ENCODE data around the gene CSMD2.
A peak's percentile ranks its signal among the peaks of the same experiment; 100 is the strongest.

DNA sequence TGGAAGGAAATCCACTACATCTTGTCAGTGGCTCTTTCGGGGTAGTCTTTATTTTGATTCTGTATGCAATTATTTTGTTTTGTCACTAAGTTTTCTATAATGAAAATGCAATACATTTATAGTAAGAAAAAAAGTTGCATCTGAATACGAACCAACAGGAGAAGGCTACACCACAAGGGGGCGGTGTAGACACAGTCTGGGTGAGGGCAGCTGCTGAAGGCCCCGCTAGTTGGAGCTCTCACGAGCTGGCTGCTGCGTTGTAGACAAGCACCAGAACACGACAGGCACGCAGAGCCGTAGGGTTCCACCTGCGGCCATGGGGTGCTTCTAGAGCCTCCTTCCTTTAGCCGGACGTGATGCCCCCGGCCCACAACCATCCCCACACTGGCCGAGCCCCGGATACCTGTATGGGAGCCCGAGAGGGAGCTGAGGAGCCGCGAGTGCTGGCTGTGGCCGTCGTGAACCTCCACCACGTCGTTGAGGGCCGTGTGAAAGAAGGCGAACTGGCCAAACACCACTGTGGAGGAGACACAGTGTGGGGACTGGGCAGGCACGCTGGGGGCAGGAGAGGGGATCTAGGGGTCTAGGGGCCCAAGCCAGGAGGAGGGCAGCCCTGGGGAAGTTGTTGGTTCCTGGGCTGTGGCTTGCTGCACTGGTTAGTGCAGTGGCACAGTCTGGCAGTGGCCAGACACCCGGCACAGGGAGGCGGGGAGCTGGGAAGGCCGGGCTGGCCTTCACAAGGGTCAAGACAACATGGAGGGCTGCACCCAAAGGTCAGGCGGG lies 531.8 kb downstream of the CSMD2 start:
- TF ChIP-seq, protein P1, sequence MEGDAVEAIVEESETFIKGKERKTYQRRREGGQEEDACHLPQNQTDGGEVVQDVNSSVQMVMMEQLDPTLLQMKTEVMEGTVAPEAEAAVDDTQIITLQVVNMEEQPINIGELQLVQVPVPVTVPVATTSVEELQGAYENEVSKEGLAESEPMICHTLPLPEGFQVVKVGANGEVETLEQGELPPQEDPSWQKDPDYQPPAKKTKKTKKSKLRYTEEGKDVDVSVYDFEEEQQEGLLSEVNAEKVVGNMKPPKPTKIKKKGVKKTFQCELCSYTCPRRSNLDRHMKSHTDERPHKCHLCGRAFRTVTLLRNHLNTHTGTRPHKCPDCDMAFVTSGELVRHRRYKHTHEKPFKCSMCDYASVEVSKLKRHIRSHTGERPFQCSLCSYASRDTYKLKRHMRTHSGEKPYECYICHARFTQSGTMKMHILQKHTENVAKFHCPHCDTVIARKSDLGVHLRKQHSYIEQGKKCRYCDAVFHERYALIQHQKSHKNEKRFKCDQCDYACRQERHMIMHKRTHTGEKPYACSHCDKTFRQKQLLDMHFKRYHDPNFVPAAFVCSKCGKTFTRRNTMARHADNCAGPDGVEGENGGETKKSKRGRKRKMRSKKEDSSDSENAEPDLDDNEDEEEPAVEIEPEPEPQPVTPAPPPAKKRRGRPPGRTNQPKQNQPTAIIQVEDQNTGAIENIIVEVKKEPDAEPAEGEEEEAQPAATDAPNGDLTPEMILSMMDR (IDR thresholded peaks at IDR 0.05; ENCODE audit: insufficient read depth, low read length, poor library complexity, severe bottlenecking): peak; percentile 95
- no peak for TF ChIP-seq EZH2phosphoT487 (conservative IDR thresholded peaks at IDR 0.05; ENCODE audit: low read length)
